Measurements from ENCODE around the gene ARMC9. TPM values are rescaled to one million over a fixed set of nuclear protein-coding genes. Genes with fewer than 3 reads are reported as not detected.

ARMC9 gene
- total RNA-seq, 4 donors from 2014 or later: 2.2 to 6.9 (median 5.3) TPM

DNA sequence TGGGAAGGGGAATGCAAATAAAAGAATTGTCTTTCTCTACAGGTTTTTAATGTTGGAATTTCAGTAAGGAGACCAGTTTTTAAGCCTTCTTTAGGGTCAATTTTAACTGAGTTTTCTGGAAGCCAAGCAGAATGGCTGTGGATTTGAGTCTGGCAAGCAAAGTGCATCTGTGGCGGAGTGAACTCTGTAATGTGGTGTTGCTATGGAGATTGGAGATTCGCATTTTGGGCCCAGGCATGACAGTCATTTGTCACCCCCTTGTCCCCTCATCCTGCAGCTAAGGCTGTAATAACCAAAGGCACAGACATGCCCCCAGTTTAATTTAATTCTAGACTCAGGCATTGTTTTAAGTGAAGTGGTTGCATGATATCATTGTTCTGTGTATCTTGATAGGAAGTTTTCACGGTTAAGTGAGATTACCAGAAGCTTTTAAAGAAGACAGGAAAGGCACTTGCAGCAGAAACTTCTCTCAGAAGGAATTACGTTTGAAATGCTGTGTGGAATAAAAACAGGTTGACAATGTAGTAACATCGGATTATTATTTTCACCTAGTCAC lies 30.6 kb downstream of the ARMC9 start:
- TF ChIP-seq POLR2A (IDR thresholded peaks at IDR 0.05) (no peak), CTCF (IDR thresholded peaks at IDR 0.05) (no peak)
- intact Hi-C loops (cut with DNase I; ENCODE audit: low total_unique reads): no loop called here
- 78 to 80% methylated on average over 5 of the region's 5 CpGs for WGBS, 2 donors
- H3K4me3 ChIP-seq (ENCODE audit: low read depth, poor library complexity, severe bottlenecking): no peak overlapping the region
- DNase-seq (ENCODE audit: low spot score in 2 of 2): no peak

- DNase-seq (ENCODE audit: low spot score in 2 of 2): no peak
- TF ChIP-seq CTCF (IDR thresholded peaks at IDR 0.05): no peak
- no peak for TF ChIP-seq POLR2A (IDR thresholded peaks at IDR 0.05)
- H3K4me3 ChIP-seq (ENCODE audit: low read depth, poor library complexity, severe bottlenecking): no peak overlapping the region
- WGBS, 2 donors: 89% methylated on average over 5 of the region's 5 CpGs
- intact Hi-C loops (cut with DNase I; ENCODE audit: low total_unique reads): no loop called here
Observed at GRCh38 chr2:231235217-231235616, 36.8 kb downstream of the ARMC9 start.

DNA sequence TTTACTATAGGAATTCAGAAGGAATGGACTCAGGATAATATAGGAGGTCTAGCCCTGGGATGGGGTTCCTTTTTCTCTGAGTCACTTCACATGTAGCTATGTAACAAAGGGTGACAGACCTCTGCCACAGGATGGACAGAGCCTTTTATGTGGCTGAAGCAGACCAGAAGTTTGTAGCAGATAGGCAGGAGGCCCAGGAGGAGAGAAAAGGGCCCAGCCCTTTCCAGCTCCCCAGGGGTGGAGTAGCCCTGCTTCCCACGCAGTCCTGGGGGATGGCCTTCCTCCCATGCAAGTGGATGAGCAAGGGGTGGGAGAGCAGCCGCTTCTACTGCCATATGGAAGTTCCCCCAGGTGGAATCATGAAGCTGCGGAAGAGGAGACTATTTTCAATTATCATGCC lies 40.3 kb downstream of the ARMC9 start:
- intact Hi-C loops (cut with DNase I; ENCODE audit: low total_unique reads): no loop called here
- 90 to 93% methylated on average over 3 of the region's 3 CpGs for WGBS, 2 donors
- H3K4me3 ChIP-seq (ENCODE audit: low read depth, poor library complexity, severe bottlenecking): no peak overlapping the region
- DNase-seq (ENCODE audit: low spot score in 2 of 2): no peak
- no peak for TF ChIP-seq CTCF (IDR thresholded peaks at IDR 0.05)

GRCh38 chr2:231239751-231240150 lies 41.3 kb downstream of the ARMC9 start:
- TF ChIP-seq CTCF (IDR thresholded peaks at IDR 0.05) (no peak), POLR2A (IDR thresholded peaks at IDR 0.05) (no peak)
- H3K4me3 ChIP-seq (ENCODE audit: low read depth, poor library complexity, severe bottlenecking): no peak overlapping the region
- WGBS, 2 donors: 91 to 93% methylated on average over 10 of the region's 10 CpGs
- DNase-seq (ENCODE audit: low spot score in 2 of 2): no peak
- intact Hi-C loops (cut with DNase I; ENCODE audit: low total_unique reads): no loop called here

- intact Hi-C loops (cut with DNase I; ENCODE audit: low total_unique reads): no loop called here
- peak in 1 of 2 donors; percentile 40 for DNase-seq (ENCODE audit: low spot score in 2 of 2)
- no peak for TF ChIP-seq POLR2A (IDR thresholded peaks at IDR 0.05)
- no peak for TF ChIP-seq CTCF (IDR thresholded peaks at IDR 0.05)
- WGBS, 2 donors: 63 to 67% methylated on average over 7 of the region's 7 CpGs
- H3K4me3 ChIP-seq (ENCODE audit: low read depth, poor library complexity, severe bottlenecking): no peak overlapping the region
Observed at GRCh38 chr2:231241755-231242507, 43.5 kb downstream of the ARMC9 start.

Data from lower leg skin (tissue), 4 donors.